GM10248 (cell line): Measurements from ENCODE around the gene FAAP20.

Experiments
- CTCF ChIA-PET: fragments of 300-600 bp; sonication (Branson Sonifier 250); formaldehyde crosslinking; extraction: SDS; loops from one replicate; lab custom pipeline; 2021; ENCODE audit warnings: antibody characterized with exemption; lab: Yijun Ruan, JAX
- POLR2A ChIA-PET: fragments of 350-650 bp; sonication (Branson Sonifier 250); formaldehyde crosslinking; extraction: SDS; loops from one replicate; lab custom pipeline; 2020; ENCODE audit warnings: antibody characterized with exemption; lab: Yijun Ruan, JAX
- DNase-seq: peaks from one replicate; pipeline ENCODE4 v3.0.0; 2012; ENCODE audit errors: extremely low spot score
- CTCF ChIP-seq: IDR thresholded peaks from 2 replicates; pipeline ENCODE4 v1.5.1; 2012; ENCODE audit warnings: mild to moderate bottlenecking, low read depth; ENCODE audit errors: extremely low read depth, missing control alignments, control extremely low read depth

The FAAP20 gene

GRCh38 chr1:2233997-2234761 is 39.6 kb upstream of the FAAP20 start:
- TF ChIP-seq CTCF, result no peak
- DNase-seq, result peak; percentile 70
- ChIA-PET POLR2A (no interaction called here), CTCF (interaction anchor here (1.0 to 1.9 kb wide), 6 partner anchors 14 to 313 kb away, joined by 3 to 7 read pairs (median 3); partner anchors contain the start of gene FAAP20)

GRCh38 chr1:2233468-2233867 is 38.9 kb upstream of the FAAP20 start:
- no peak for TF ChIP-seq CTCF
- POLR2A ChIA-PET, result no interaction called here

GRCh38 chr1:2232916-2233438 is 38.4 kb upstream of the FAAP20 start:
- CTCF ChIA-PET, result interaction anchor here (1.3 to 1.9 kb wide), 3 partner anchors 26 to 83 kb away, joined by 3 to 7 read pairs (median 4); partner anchors contain the start of gene FAAP20
- POLR2A ChIA-PET, result interaction anchor here (0.6 kb wide), 1 partner anchor 157 kb away, joined by 10 read pairs; no protein-coding TSS in a partner anchor
- DNase-seq, result no peak
- no peak for TF ChIP-seq CTCF

More at GRCh38 chr1:2233468-2233867, 38.9 kb upstream of the FAAP20 start:
- CTCF ChIA-PET, result interaction anchor here (1.1 to 1.9 kb wide), 4 partner anchors 13 to 38 kb away, joined by 3 to 7 read pairs (median 3); partner anchors contain the start of gene FAAP20
- DNase-seq, result no peak

GRCh38 chr1:2232255-2232915 is 37.8 kb upstream of the FAAP20 start:
- CTCF ChIA-PET, result interaction anchor here (1.5 to 1.9 kb wide), 3 partner anchors 9 to 84 kb away, joined by 4 to 7 read pairs (median 4); partner anchors contain the start of gene FAAP20
- no peak for DNase-seq
- POLR2A ChIA-PET, result interaction anchor here (0.6 kb wide), 1 partner anchor 157 kb away, joined by 10 read pairs; no protein-coding TSS in a partner anchor

GRCh38 chr1:2231532-2232254 is 37.1 kb upstream of the FAAP20 start:
- TF ChIP-seq CTCF, result no peak
- ChIA-PET POLR2A (no interaction called here), CTCF (interaction anchor here (1.5 to 1.6 kb wide), 2 partner anchors 9 to 84 kb away, joined by 4 read pairs; no protein-coding TSS in a partner anchor)
- no peak for DNase-seq

More at GRCh38 chr1:2232255-2232915, 37.8 kb upstream of the FAAP20 start:
- TF ChIP-seq CTCF, result no peak
